ENCODE measurements around the gene LMO4. TPM values are rescaled to one million over a fixed set of nuclear protein-coding genes. Genes with fewer than 3 reads are reported as not detected.

Gene LMO4
- total and polyA plus RNA-seq, 2 of the 13 experiments (the other 11 are each of a cell fraction or from before 2014, with no cell fraction given) = 19.3 to 49.9 TPM

- peak; percentile 60; the same call in 1 of the 2 replicates for TF ChIP-seq ARID4A (CRISPR knock-in tag; IDR thresholded peaks at IDR 0.05; ENCODE audit: borderline replicate concordance)
- no peak for TF ChIP-seq TAF15 (IDR thresholded peaks at IDR 0.05; ENCODE audit: low read depth, low read length, poor library complexity, severe bottlenecking)
- TF ChIP-seq PHF8 (CRISPR knock-in tag; IDR thresholded peaks at IDR 0.05) = peak; percentile 57
- TF ChIP-seq ZNF766 (CRISPR knock-in tag; IDR thresholded peaks at IDR 0.05; ENCODE audit: borderline replicate concordance) = no peak
- TF ChIP-seq TOPORS (CRISPR knock-in tag; IDR thresholded peaks at IDR 0.05) = no peak
- TF ChIP-seq ZNF687 (CRISPR knock-in tag; IDR thresholded peaks at IDR 0.05) = peak; percentile 56
- peak; percentile 46; the same call in 1 of the 2 replicates for TF ChIP-seq GABPB1 (CRISPR knock-in tag; IDR thresholded peaks at IDR 0.05)
- no peak for TF ChIP-seq ZNF644 (CRISPR knock-in tag; IDR thresholded peaks at IDR 0.05; ENCODE audit: low read depth)
- peak; percentile 27; the same call in 1 of the 2 replicates for TF ChIP-seq REPIN1 (CRISPR knock-in tag; IDR thresholded peaks at IDR 0.05; ENCODE audit: borderline replicate concordance, low read depth)
- no peak for TF ChIP-seq GLMP (CRISPR knock-in tag; IDR thresholded peaks at IDR 0.05; ENCODE audit: borderline replicate concordance)
- TF ChIP-seq ZNF567 (CRISPR knock-in tag; IDR thresholded peaks at IDR 0.05; ENCODE audit: borderline replicate concordance) = no peak
- TF ChIP-seq ZNF512B (CRISPR knock-in tag; IDR thresholded peaks at IDR 0.05; ENCODE audit: borderline replicate concordance) = no peak
- no peak for TF ChIP-seq ZMAT5 (CRISPR knock-in tag; IDR thresholded peaks at IDR 0.05; ENCODE audit: borderline replicate concordance, low read depth)
- no peak for TF ChIP-seq SIN3B (IDR thresholded peaks at IDR 0.05; ENCODE audit: low read length)
- TF ChIP-seq NR2C2 (CRISPR knock-in tag; IDR thresholded peaks at IDR 0.05; ENCODE audit: borderline replicate concordance) = no peak
These were observed at the start of gene LMO4 (continued) for GRCh38 chr1:87328272-87329050.
